T-helper 1 cell treated with Interleukin-12 subunit alpha and Interleukin-12 subunit beta and Interleukin-4 antibody, amounts not matched to agents 30 μg/mL and 1 μg/mL, for 36 hours (primary cell): ENCODE data around the gene PLCD1.

Experiments
- H3K27ac Mint-ChIP-seq: one replicate; pipeline ENCODE4 v1.8.0; 2021; ENCODE audit warnings: mild to moderate bottlenecking, mixed read lengths
- H3K27me3 Mint-ChIP-seq: one replicate; pipeline ENCODE4 v1.8.0; 2021; ENCODE audit warnings: low read depth, mixed read lengths
- H3K36me3 Mint-ChIP-seq: one replicate; pipeline ENCODE4 v1.8.0; 2021; ENCODE audit warnings: low read depth, mixed read lengths
- H3K4me1 Mint-ChIP-seq: one replicate; pipeline ENCODE4 v1.8.0; 2021; ENCODE audit warnings: low read depth, mixed read lengths
- H3K4me3 Mint-ChIP-seq: one replicate; pipeline ENCODE4 v1.8.0; 2021; ENCODE audit warnings: mild to moderate bottlenecking, moderate library complexity, mixed read lengths
- H3K9me3 Mint-ChIP-seq: one replicate; pipeline ENCODE4 v1.8.0; 2021; ENCODE audit warnings: mixed read lengths

PLCD1 gene

DNA sequence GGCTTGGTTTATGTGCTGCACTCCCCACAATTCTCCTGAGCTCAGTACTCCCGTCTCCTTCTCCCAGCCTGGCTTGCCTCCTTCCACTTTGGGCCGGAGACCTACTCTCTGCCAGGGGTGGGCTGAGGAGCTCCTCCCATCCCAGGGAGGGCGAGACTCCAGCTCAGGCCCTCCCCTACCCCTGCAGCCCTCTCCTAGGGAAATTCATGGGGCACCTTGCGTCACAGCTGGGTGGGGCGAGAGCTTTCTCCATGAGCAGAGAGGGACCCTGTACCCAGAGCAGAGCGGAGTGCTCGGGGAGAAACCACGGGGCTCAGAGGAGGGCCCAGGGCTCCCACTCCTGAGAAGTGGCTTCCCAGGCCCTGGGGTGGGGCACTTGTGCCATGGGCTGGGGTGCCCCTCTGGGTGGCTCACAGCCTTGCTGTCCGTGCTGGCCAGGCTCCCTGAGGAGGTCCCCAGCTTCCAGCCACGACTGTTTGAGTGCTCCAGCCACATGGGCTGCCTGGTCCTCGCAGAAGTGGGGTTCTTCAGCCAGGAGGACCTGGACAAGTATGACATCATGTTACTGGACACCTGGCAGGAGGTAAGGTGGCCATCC, 25.5 kb downstream of the PLCD1 start:
- peaks cover 10% of the 10 kb centered on the region for H3K4me1 Mint-ChIP-seq
- no peak overlapping the region for H3K27ac Mint-ChIP-seq
- H3K9me3 Mint-ChIP-seq: no peaks in the 10 kb centered on the region
- H3K4me3 Mint-ChIP-seq: no peak overlapping the region
- peaks cover 15% of the 10 kb centered on the region for H3K36me3 Mint-ChIP-seq
- no peaks in the 10 kb centered on the region for H3K27me3 Mint-ChIP-seq

DNA sequence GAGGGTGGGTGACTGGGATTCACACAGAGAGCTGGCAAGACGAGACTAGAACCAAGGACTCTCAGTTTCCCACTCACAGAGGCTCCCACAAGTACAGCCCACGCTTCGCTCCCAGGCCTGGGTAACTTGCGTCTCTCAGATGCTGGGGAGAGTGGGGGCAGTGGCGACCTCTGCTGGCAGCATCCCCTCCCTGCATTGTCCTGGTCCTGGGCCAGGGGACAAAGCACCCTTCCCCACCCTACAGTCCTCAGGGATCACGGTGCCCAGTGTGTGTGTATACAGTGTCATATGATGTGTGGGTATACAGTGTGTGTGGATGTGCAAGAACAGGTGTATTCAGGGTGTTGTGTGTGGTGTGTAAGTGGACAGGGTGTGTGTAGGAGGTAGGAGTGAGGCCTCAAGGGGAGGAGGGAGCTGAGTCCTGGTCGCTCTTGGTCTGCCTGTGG, 26.0 kb downstream of the PLCD1 start:
- Mint-ChIP-seq H3K36me3 (peaks cover 15% of the 10 kb centered on the region), H3K27me3 (no peaks in the 10 kb centered on the region), H3K27ac (no peak overlapping the region), H3K4me3 (no peak overlapping the region), H3K4me1 (peaks cover 14% of the 10 kb centered on the region), H3K9me3 (no peaks in the 10 kb centered on the region)

DNA sequence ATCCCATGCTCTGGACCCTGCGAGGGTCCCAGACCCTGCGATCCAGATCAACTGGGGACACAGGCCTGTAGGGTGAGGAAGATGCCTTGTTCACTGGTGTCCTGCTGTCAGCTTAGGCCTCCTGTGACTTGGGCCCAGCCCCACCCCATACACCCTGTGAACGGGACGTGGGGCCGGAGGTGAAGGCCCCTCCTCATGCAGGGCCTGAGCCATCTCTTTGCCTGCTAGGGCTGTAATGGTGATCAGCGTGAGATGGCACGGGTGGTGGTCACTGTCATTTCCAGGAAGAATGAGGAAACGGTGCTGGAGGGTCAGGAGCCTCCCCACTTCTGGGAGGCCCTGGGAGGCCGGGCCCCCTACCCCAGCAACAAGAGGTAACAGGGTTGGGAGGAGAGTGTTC, 26.5 kb downstream of the PLCD1 start:
- Mint-ChIP-seq H3K27me3 (no peaks in the 10 kb centered on the region), H3K4me3 (no peak overlapping the region), H3K27ac (no peak overlapping the region), H3K9me3 (no peaks in the 10 kb centered on the region), H3K36me3 (peaks cover 17% of the 10 kb centered on the region), H3K4me1 (peaks cover 19% of the 10 kb centered on the region)

DNA sequence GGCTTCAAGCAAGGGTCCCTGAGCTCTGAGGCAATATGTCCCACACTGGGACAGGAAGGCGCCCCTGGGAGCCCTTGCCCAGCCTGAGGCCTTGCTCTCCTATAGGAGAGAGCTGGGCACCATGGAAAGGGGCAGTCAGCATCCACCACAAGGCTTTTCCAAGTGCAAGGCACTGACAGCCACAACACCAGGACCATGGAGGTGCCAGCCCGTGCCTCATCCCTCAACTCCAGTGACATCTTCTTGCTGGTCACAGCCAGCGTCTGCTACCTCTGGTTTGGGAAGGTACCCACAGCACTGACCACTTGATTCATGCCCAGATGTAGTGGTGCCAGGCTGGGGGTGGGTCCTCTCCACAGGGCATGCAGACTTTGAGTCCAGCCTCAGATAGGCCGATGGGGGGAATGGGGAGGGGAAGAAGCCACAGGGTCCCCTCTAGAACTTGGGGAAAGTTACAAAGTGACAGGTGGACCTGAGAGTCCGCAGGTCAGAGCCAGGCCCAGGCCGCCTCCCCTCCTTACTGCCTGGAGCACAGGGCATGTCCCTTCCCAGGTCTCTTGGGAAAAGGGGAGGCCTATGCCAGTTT, 27.1 kb downstream of the PLCD1 start:
- H3K27me3 Mint-ChIP-seq: no peaks in the 10 kb centered on the region
- H3K27ac Mint-ChIP-seq: no peak overlapping the region
- H3K9me3 Mint-ChIP-seq: no peaks in the 10 kb centered on the region
- H3K36me3 Mint-ChIP-seq: peaks cover 17% of the 10 kb centered on the region
- peaks cover 20% of the 10 kb centered on the region for H3K4me1 Mint-ChIP-seq
- no peak overlapping the region for H3K4me3 Mint-ChIP-seq

DNA sequence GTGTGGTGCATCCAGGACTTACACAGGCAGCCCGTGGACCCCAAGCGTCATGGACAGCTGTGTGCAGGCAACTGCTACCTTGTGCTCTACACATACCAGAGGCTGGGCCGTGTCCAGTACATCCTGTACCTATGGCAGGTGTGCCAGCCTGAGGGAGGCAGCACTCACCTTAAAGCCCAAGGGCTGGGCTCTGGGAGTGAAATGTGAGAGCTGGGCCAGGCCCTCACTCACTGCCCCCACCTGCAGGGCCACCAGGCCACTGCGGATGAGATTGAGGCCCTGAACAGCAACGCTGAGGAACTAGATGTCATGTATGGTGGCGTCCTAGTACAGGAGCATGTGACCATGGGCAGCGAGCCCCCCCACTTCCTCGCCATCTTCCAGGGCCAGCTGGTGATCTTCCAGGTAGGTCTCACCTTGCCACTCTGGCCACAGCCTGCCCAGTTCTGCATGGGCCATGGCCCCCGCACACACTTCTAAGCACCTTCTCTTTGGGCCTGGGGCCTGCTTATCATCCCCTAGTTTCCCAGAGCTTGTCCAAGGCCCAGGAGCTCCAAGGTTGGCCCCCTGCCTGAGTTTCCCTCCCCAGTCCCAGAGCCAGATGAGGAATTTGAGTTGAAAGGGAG, 27.9 kb downstream of the PLCD1 start:
- no peak overlapping the region for H3K4me3 Mint-ChIP-seq
- H3K9me3 Mint-ChIP-seq: no peaks in the 10 kb centered on the region
- peaks cover 24% of the 10 kb centered on the region for H3K4me1 Mint-ChIP-seq
- H3K36me3 Mint-ChIP-seq: peaks cover 22% of the 10 kb centered on the region
- no peak overlapping the region for H3K27ac Mint-ChIP-seq
- H3K27me3 Mint-ChIP-seq: no peaks in the 10 kb centered on the region

DNA sequence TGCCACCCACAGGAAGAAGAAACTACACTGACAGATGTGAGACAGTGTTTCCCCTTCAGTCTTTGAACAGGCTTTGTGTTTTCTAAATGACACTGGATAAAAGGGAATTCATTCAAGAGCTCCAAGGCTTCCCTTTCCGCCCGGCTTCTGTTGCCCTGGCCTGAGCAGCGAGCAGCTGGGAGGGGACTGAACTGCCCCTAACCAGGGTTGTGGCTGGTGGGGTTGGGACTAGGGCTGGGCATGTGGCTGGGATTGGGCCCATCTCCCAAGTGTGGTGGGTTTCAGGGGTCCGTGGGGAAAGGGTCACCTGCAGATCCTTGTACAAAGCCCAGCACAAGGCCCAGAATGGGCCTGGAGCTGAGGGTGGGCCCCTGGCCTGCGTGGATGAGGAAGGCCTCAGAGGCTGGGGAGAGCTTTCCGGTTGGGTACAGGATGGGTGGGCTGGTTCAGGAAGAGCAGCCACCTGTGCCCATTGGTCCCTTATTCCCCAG, 28.4 kb downstream of the PLCD1 start:
- no peaks in the 10 kb centered on the region for H3K9me3 Mint-ChIP-seq
- H3K4me3 Mint-ChIP-seq: no peak overlapping the region
- H3K27me3 Mint-ChIP-seq: no peaks in the 10 kb centered on the region
- H3K4me1 Mint-ChIP-seq: peaks cover 30% of the 10 kb centered on the region
- peaks cover 23% of the 10 kb centered on the region for H3K36me3 Mint-ChIP-seq
- no peak overlapping the region for H3K27ac Mint-ChIP-seq

DNA sequence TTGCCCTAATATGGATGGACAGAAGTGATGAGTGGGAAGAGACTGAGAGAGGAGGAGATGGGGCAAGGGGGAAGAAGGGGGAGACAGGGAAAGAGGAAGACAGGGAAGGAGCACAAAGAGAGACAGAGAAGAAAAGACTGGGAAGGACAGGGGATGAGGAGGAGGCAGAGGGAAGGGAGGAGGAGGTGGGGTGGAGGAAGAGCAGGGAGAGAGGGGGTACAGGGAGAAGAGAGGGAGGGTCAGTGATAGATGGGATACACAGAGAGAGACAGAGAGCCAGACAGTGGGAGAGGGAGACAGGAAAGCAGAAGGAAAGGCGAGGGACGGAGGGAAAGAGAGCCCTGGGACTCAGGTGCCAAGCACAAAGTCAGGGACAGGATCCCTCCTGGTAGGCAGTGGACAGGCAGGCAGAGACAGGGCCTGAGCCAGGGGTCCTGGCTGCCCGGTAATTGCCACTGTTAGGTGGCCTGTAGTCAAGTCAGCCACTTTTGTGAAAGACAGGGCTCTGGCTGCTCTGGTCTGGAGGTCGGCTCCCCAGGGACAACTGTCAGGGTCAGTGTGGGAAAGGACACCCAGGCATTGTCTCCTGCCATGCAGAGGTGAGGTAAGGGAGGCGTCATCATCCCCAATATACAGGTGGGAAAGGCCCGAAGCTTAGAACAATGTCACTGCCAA, 29.1 kb downstream of the PLCD1 start:
- H3K27ac Mint-ChIP-seq: peak overlapping the region; percentile 23

DNA sequence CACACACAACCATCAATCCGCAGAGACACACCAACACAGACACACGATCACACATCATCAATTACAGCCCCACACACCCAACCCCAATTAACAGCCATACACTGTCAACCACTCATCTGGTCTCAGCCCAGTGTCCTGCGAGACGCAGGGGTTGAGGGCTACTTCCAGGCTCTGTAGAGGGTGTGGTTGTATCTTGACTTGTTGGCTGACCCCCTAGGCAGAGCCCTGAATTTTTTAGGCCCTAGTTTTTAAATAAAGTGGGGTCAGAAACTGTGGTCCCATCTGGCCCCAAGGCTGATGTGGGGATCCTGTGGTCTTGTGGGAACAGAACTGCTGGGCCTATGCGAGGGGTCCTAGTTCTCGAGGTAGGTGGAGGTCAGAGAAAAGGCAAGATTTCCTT, 29.6 kb downstream of the PLCD1 start:
- H3K4me1 Mint-ChIP-seq: peaks cover 41% of the 10 kb centered on the region
- H3K27me3 Mint-ChIP-seq: no peaks in the 10 kb centered on the region
- H3K4me3 Mint-ChIP-seq: no peak overlapping the region
- peak overlapping the region; percentile 8 for H3K27ac Mint-ChIP-seq
- peaks cover 23% of the 10 kb centered on the region for H3K36me3 Mint-ChIP-seq
- no peaks in the 10 kb centered on the region for H3K9me3 Mint-ChIP-seq

More for the DNA sequence above, 29.1 kb downstream of the PLCD1 start:
- H3K27me3 Mint-ChIP-seq: no peaks in the 10 kb centered on the region
- peaks cover 26% of the 10 kb centered on the region for H3K36me3 Mint-ChIP-seq
- peaks cover 36% of the 10 kb centered on the region for H3K4me1 Mint-ChIP-seq
- H3K9me3 Mint-ChIP-seq: no peaks in the 10 kb centered on the region
- no peak overlapping the region for H3K4me3 Mint-ChIP-seq

DNA sequence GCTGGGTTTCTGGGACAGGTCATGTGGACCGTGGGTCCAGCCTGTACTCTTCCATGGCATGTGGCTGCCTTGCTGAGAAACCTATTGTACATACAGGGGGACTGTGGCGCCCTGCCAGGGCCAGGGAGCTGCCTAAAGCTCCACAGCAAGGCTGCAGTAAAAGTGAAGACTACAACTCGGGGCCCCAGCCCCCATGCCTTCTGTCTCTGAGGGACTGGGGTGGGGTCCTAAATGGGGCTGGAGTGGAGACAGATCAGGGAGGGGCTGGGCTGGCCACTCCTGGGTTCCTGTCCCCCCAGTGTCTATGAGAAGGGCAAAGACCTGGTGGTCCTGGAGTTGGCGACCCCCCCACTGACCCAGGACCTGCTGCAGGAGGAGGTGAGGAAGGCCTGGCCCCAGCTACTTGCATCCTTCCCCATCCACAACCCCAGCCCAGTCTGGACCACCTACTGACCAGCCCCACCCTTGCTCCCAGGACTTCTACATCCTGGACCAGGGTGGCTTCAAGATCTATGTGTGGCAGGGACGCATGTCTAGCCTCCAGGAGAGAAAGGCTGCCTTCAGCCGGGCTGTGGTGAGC, 31.6 kb downstream of the PLCD1 start:
- Mint-ChIP-seq H3K4me3 (peak overlapping the region; percentile 61), H3K27me3 (no peaks in the 10 kb centered on the region), H3K4me1 (peaks cover 48% of the 10 kb centered on the region), H3K9me3 (no peaks in the 10 kb centered on the region), H3K27ac (peak overlapping the region; percentile 92), H3K36me3 (peaks cover 22% of the 10 kb centered on the region)

DNA sequence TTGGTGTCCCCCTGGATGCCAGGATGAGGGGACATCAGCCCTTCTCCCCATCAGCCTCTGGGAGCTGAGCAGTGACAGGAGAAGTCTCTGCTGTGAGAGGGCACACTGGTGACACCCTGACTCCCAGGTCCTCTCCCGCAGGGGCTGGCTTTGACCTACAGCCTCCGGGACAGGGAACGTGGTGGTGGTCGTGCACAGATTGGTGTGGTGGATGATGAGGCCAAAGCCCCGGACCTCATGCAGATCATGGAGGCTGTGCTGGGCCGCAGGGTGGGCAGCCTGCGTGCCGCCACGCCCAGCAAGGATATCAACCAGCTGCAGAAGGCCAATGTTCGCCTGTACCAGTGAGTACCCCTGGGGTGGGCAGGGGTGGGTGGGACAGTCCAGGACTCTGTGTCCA, 32.1 kb downstream of the PLCD1 start:
- Mint-ChIP-seq H3K27me3 (no peaks in the 10 kb centered on the region), H3K4me3 (no peak overlapping the region), H3K9me3 (no peaks in the 10 kb centered on the region), H3K36me3 (peaks cover 22% of the 10 kb centered on the region), H3K27ac (no peak overlapping the region), H3K4me1 (peaks cover 48% of the 10 kb centered on the region)

DNA sequence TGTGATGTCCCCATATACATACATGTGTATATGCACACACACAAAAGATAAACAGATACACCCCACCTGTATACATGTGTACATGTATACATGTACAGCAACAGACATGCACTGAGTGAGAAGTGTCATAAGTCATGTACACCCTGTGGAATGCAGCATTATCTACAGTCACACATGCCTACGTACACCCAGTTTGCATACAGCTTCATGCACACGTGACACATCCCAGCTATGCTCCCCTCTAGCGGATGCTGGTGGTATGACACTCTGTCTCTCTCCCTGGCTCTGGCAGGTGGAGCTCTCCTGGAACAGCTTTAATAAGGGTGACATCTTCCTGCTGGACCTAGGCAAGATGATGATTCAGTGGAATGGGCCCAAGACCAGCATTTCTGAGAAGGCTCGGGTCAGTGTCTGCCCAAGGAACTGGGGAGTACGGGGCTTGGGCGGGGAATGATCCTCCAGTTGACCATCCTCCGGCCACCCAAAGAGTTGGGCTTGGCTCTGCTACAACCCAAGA, 32.6 kb downstream of the PLCD1 start:
- Mint-ChIP-seq H3K9me3 (no peaks in the 10 kb centered on the region), H3K4me3 (peak overlapping the region; percentile 2), H3K27ac (peak overlapping the region; percentile 74), H3K27me3 (no peaks in the 10 kb centered on the region), H3K4me1 (peaks cover 48% of the 10 kb centered on the region), H3K36me3 (peaks cover 22% of the 10 kb centered on the region)

DNA sequence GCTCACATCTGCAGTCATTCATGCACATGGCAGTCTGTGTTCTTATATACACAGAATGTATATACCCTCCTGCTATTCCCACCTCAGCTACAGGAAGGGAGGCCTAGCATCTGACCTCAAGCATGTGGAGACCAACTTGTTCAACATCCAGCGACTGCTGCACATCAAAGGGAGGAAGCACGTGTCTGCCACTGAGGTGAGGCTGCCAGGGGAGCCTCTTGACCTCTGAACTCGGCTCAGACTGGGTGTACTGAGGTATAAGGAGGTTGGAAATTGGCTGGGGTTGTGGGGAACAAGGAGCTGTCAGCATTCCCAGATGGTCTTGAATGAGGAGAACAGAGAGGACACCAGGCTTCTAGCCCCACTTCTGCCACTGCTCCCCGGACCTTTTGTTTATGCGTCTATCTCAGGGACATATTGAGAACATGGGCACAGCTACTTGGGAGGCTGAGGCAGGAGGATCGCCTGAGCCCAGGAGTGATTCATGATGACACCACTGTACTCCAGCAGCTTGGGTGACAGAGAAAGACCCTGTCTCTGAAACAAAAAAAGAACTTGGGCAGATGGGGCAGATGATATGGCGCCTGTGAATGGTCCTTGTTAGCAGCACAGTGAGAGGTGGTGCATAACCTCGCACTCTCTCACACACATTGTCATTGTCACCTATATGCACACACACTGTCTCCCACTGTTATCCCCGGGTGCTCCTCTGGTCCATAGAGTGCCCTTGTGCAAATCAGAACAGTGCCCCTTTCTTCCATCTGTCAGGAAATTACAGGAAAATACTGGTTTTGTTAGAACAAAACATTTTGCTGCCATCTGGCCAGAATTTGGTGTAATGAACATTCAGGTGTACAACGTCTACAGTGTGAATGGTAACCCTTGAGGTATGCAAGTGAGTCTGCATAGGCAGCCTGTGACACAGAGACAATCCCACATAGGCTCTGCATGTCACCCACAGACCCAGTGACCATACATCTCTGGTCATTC, 33.5 kb downstream of the PLCD1 start:
- Mint-ChIP-seq H3K36me3 (peaks cover 22% of the 10 kb centered on the region), H3K4me3 (peak overlapping the region; percentile 88), H3K27me3 (no peaks in the 10 kb centered on the region), H3K9me3 (no peaks in the 10 kb centered on the region), H3K4me1 (peaks cover 48% of the 10 kb centered on the region), H3K27ac (peak overlapping the region; percentile 89)

DNA sequence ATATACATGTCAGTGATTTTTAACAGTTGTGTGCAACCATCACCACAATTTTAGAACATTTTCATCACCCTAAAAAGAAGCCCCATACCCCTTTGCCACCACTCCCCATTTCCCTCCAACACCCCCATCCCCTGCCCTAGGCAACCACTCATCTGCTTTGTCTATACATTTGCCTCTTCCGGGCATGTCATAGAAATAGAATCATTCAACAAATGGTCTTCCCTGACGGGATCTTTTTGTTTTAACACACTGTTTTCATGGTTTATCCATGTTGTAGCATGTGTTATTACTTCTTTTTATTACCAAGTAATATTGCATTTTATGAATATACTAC, 34.8 kb downstream of the PLCD1 start:
- Mint-ChIP-seq H3K27ac (peak overlapping the region; percentile 89), H3K9me3 (no peaks in the 10 kb centered on the region), H3K4me1 (peaks cover 46% of the 10 kb centered on the region), H3K4me3 (peak overlapping the region; percentile 88), H3K27me3 (no peaks in the 10 kb centered on the region), H3K36me3 (peaks cover 15% of the 10 kb centered on the region)
